K562 (cell line): ENCODE measurements around the gene ZNF10. TPM values are rescaled to one million over a fixed set of nuclear protein-coding genes. Genes with fewer than 3 reads are reported as not detected.

Experiments used
- BRF1 ChIP-seq: IDR thresholded peaks from 3 replicates; pipeline ENCODE4 v1.6.1; 2011; ENCODE audit warnings: borderline replicate concordance, mild to moderate bottlenecking; ENCODE audit not compliant: insufficient read length; ENCODE audit errors: extremely low read depth
- CCAR2 ChIP-seq: fragments of 200-400 bp; formaldehyde crosslinking; IDR thresholded peaks from 2 replicates; pipeline ENCODE4 v1.6.1; 2017; ENCODE audit warnings: mild to moderate bottlenecking, low read depth, low read length
- DPF2 ChIP-seq: fragments of 450-650 bp; IDR thresholded peaks from 2 replicates; pipeline ENCODE4 v1.6.1; 2016
- FOSL1 ChIP-seq: fragments of 200-800 bp; sonication (Bioruptor generic); conservative IDR thresholded peaks from 2 replicates; pipeline ENCODE4 v1.6.1; 2016; ENCODE audit warnings: missing genetic modification characterization, missing compliant biosample characterization
- MBD2 ChIP-seq: sonication (generic); IDR thresholded peaks from 2 replicates; pipeline ENCODE4 v1.6.1; 2016; ENCODE audit warnings: low read depth, borderline replicate concordance
- NONO ChIP-seq, 2 experiments: fragments of 200-400 bp in 1 of 2; fragments of 450-650 bp in 1 of 2; formaldehyde crosslinking in 1 of 2; IDR thresholded peaks; 2 replicates each; pipeline ENCODE4 v1.6.1; 2017; ENCODE audit warnings: low read depth in 2 of 2, mild to moderate bottlenecking in 2 of 2, moderate library complexity in 2 of 2, low read length in 1 of 2
- PCBP1 ChIP-seq: fragments of 200-400 bp; formaldehyde crosslinking; IDR thresholded peaks from 2 replicates; pipeline ENCODE4 v1.6.1; 2018; ENCODE audit warnings: mild to moderate bottlenecking, low read depth, low read length; ENCODE audit not compliant: poor library complexity, severe bottlenecking
- POLR2AphosphoS5 ChIP-seq: IDR thresholded peaks from 2 replicates; pipeline ENCODE4 v1.6.1; 2011; ENCODE audit warnings: mild to moderate bottlenecking, low read depth, low read length, moderate library complexity; ENCODE audit not compliant: control insufficient read depth, insufficient read depth
- PYGO2 ChIP-seq: fragments of 450-650 bp; IDR thresholded peaks from 2 replicates; pipeline ENCODE4 v1.6.1; 2016; ENCODE audit warnings: mild to moderate bottlenecking, missing genetic modification characterization, moderate library complexity, missing compliant biosample characterization
- RAD51 ChIP-seq: fragments of 450-650 bp; IDR thresholded peaks from 2 replicates; pipeline ENCODE4 v1.7.1; 2016; ENCODE audit warnings: low read depth, mild to moderate bottlenecking, borderline replicate concordance
- RBFOX2 ChIP-seq: fragments of 200-400 bp; formaldehyde crosslinking; IDR thresholded peaks from 2 replicates; pipeline ENCODE4 v1.6.1; 2017; ENCODE audit warnings: low read depth, mild to moderate bottlenecking, low read length, moderate library complexity
- TAF7 ChIP-seq: fragments of 450-650 bp; IDR thresholded peaks from 2 replicates; pipeline ENCODE4 v1.6.1; 2016; ENCODE audit warnings: missing genetic modification characterization, missing compliant biosample characterization
- TAL1 ChIP-seq: fragments of 450-650 bp; IDR thresholded peaks from 2 replicates; pipeline ENCODE4 v1.6.1; 2016; ENCODE audit warnings: mild to moderate bottlenecking
- TSC22D4 ChIP-seq: fragments of 450-650 bp; IDR thresholded peaks from 2 replicates; pipeline ENCODE4 v1.6.1; 2016; ENCODE audit warnings: missing genetic modification characterization, missing biosample characterization, control low read depth
- YBX1 ChIP-seq: fragments of 450-650 bp; IDR thresholded peaks from 2 replicates; pipeline ENCODE4 v1.7.1; 2016; ENCODE audit warnings: mild to moderate bottlenecking
- ZBTB33 ChIP-seq: sonication (generic); formaldehyde crosslinking; IDR thresholded peaks from 2 replicates; pipeline ENCODE4 v1.8.1; 2023; ENCODE audit warnings: mild to moderate bottlenecking, missing genetic modification reagents
- ZFP30 ChIP-seq: fragments of 250-450 bp; sonication (Bioruptor Pico); IDR thresholded peaks from 2 replicates; pipeline ENCODE4 v1.8.0; 2022; ENCODE audit warnings: moderate library complexity, mild to moderate bottlenecking, inconsistent platforms, borderline replicate concordance
- ZNF644 ChIP-seq: fragments of 200-800 bp; sonication (Bioruptor generic); IDR thresholded peaks from 2 replicates; pipeline ENCODE4 v1.6.1; 2016; ENCODE audit warnings: low read depth, missing genetic modification characterization, missing compliant biosample characterization
- ZNF766 ChIP-seq: fragments of 200-800 bp; sonication (Bioruptor generic); conservative IDR thresholded peaks from 2 replicates; pipeline ENCODE4 v1.6.1; 2016; ENCODE audit warnings: missing genetic modification characterization, missing compliant biosample characterization
- ZNF778 ChIP-seq: fragments of 450-650 bp; formaldehyde crosslinking; IDR thresholded peaks from 2 replicates; pipeline ENCODE4 v1.4.0; 2020; ENCODE audit warnings: mild to moderate bottlenecking, moderate library complexity
- polyA plus RNA-seq, 8 experiments: library from polyadenylated mRNA; depleted of rRNA in 4 of 8; stranded (reverse) in 5 of 8; unstranded in 3 of 8; fragments of >200 nt; fragmentation: Nextera tagmentation in 2 of 8; fragmentation: Illumina TruSeq in 1 of 8; extraction: Ambion mirVana in 2 of 8; extraction: Trizol in 1 of 8; gene quantifications; 2 replicates each; pipeline versions ENCODE4 v1.2.1 to v1.2.3, GENCODE V29; 2011 to 2014; ENCODE audit warnings: inconsistent platforms in 1 of 8, missing spikeins in 1 of 8
- total RNA-seq, 7 experiments: library from RNA; depleted of rRNA in 6 of 7; stranded (reverse); fragments of >200 nt in 6 of 7; fragmentation: Illumina TruSeq in 2 of 7; extraction: Trizol in 2 of 7; gene quantifications; 2 replicates each; pipeline versions ENCODE4 v1.2.1 to v1.2.3, GENCODE V29; 2011 to 2021; ENCODE audit warnings: low replicate concordance in 1 of 7
- TF ChIP-seq, protein P1 (sequence below): fragments of 250-450 bp; sonication (Bioruptor Pico); IDR thresholded peaks from 2 replicates; pipeline ENCODE4 v1.8.0; 2021; ENCODE audit warnings: moderate library complexity, mild to moderate bottlenecking, inconsistent platforms
- TF ChIP-seq, protein P2 (sequence below): fragments of 450-650 bp; conservative IDR thresholded peaks from 2 replicates; pipeline ENCODE4 v1.6.1; 2016; ENCODE audit warnings: missing genetic modification characterization, low read depth, mild to moderate bottlenecking, control low read depth, missing compliant biosample characterization
- TF ChIP-seq, protein P3 (sequence below), 2 experiments: fragments of 450-650 bp in 1 of 2; sonication (generic) in 1 of 2; formaldehyde crosslinking in 1 of 2; IDR thresholded peaks in 1 of 2; conservative IDR thresholded peaks in 1 of 2; 2 replicates each; pipeline versions ENCODE4 v1.6.1 to v1.8.1; 2016 to 2023; ENCODE audit warnings: mild to moderate bottlenecking in 2 of 2, moderate library complexity in 2 of 2, inconsistent platforms in 1 of 2, missing genetic modification reagents in 1 of 2

Gene ZNF10
- total and polyA plus RNA-seq, 9 of the 15 experiments (the other 6 are each of a cell fraction or from before 2014, with no cell fraction given) = 3.5 to 5.8 (median 4.9) TPM

- TF ChIP-seq PCBP1 = no peak
- peak; percentile 43; the same call in 1 of the 2 replicates for TF ChIP-seq ZNF644 (tag)
- no peak for TF ChIP-seq ZNF766 (CRISPR knock-in tag)
- TF ChIP-seq, protein P1, sequence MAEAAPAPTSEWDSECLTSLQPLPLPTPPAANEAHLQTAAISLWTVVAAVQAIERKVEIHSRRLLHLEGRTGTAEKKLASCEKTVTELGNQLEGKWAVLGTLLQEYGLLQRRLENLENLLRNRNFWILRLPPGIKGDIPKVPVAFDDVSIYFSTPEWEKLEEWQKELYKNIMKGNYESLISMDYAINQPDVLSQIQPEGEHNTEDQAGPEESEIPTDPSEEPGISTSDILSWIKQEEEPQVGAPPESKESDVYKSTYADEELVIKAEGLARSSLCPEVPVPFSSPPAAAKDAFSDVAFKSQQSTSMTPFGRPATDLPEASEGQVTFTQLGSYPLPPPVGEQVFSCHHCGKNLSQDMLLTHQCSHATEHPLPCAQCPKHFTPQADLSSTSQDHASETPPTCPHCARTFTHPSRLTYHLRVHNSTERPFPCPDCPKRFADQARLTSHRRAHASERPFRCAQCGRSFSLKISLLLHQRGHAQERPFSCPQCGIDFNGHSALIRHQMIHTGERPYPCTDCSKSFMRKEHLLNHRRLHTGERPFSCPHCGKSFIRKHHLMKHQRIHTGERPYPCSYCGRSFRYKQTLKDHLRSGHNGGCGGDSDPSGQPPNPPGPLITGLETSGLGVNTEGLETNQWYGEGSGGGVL (CRISPR knock-in tag) = no peak
- no peak for TF ChIP-seq TAF7 (tag)
- peak; percentile 35; the same call in 1 of the 2 replicates for TF ChIP-seq POLR2AphosphoS5
- TF ChIP-seq NONO (IDR thresholded peaks at IDR 0.05; ENCODE audit: low read depth in 2 of 2, low read length in 1 of 2) = no peak
- TF ChIP-seq RAD51 = no peak
- no peak for TF ChIP-seq PYGO2 (tag)
- no peak for TF ChIP-seq TSC22D4 (tag)
- TF ChIP-seq, protein P2, sequence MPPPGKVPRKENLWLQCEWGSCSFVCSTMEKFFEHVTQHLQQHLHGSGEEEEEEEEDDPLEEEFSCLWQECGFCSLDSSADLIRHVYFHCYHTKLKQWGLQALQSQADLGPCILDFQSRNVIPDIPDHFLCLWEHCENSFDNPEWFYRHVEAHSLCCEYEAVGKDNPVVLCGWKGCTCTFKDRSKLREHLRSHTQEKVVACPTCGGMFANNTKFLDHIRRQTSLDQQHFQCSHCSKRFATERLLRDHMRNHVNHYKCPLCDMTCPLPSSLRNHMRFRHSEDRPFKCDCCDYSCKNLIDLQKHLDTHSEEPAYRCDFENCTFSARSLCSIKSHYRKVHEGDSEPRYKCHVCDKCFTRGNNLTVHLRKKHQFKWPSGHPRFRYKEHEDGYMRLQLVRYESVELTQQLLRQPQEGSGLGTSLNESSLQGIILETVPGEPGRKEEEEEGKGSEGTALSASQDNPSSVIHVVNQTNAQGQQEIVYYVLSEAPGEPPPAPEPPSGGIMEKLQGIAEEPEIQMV (tag) = no peak
- TF ChIP-seq ZFP30 = no peak
- no peak for TF ChIP-seq ZBTB33
- TF ChIP-seq, protein P3, sequence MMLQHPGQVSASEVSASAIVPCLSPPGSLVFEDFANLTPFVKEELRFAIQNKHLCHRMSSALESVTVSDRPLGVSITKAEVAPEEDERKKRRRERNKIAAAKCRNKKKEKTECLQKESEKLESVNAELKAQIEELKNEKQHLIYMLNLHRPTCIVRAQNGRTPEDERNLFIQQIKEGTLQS (IDR thresholded peaks at IDR 0.05) = peak; percentile 13; the same call in 1 of the 2 replicates
- TF ChIP-seq, protein P3 (CRISPR knock-in tag; conservative IDR thresholded peaks at IDR 0.05) = no peak; the same call in 1 of the 2 replicates
- TF ChIP-seq FOSL1 (tag) = peak; percentile 71
- TF ChIP-seq CCAR2 = no peak
- no peak for TF ChIP-seq ZNF778 (CRISPR knock-in tag)
- TF ChIP-seq BRF1 = no peak
- no peak for TF ChIP-seq MBD2
- TF ChIP-seq YBX1 = no peak
- no peak for TF ChIP-seq RBFOX2
- TF ChIP-seq TAL1 = peak; percentile 92
- peak; percentile 50; the same call in 1 of the 2 replicates for TF ChIP-seq DPF2
These were observed 5.3 kb downstream of the ZNF10 start (continued) for GRCh38 chr12:133135747-133136146.
